SIG-M5 (cell line): Measurements from ENCODE around the gene TSPEAR.

ENCODE experiments used
- DNase-seq: peaks from one replicate; lab custom pipeline; 2025; lab: John Stamatoyannopoulos, UW

The TSPEAR gene

GRCh38 chr21:44740742-44741141, 29.4 kb upstream of the TSPEAR start:
- no peak for DNase-seq

- DNase-seq = no peak
These were observed 27.9 kb upstream of the TSPEAR start for GRCh38 chr21:44739316-44739715.

GRCh38 chr21:44738621-44739020, 27.2 kb upstream of the TSPEAR start:
- no peak for DNase-seq

GRCh38 chr21:44737706-44738354, 26.5 kb upstream of the TSPEAR start:
- no peak for DNase-seq

GRCh38 chr21:44736291-44737004, 25.1 kb upstream of the TSPEAR start:
- no peak for DNase-seq

GRCh38 chr21:44735821-44736220, 24.4 kb upstream of the TSPEAR start:
- no peak for DNase-seq

- no peak for DNase-seq
These were observed 23.5 kb upstream of the TSPEAR start for GRCh38 chr21:44734841-44735240.

- DNase-seq = no peak
These were observed 22.8 kb upstream of the TSPEAR start for GRCh38 chr21:44734026-44734745.

GRCh38 chr21:44732956-44733355, 21.6 kb upstream of the TSPEAR start:
- no peak for DNase-seq

GRCh38 chr21:44732263-44732662, 20.9 kb upstream of the TSPEAR start:
- no peak for DNase-seq

GRCh38 chr21:44730951-44731579, 19.7 kb upstream of the TSPEAR start:
- DNase-seq = peak; percentile 28

GRCh38 chr21:44730028-44730395, 18.6 kb upstream of the TSPEAR start:
- no peak for DNase-seq

- DNase-seq = no peak
These were observed 18.1 kb upstream of the TSPEAR start for GRCh38 chr21:44729336-44730027.

- DNase-seq = no peak
These were observed 17.3 kb upstream of the TSPEAR start for GRCh38 chr21:44728716-44729115.

- no peak for DNase-seq
These were observed 16.4 kb upstream of the TSPEAR start for GRCh38 chr21:44727757-44728156.

GRCh38 chr21:44727321-44727720, 15.9 kb upstream of the TSPEAR start:
- no peak for DNase-seq

GRCh38 chr21:44726826-44727225, 15.5 kb upstream of the TSPEAR start:
- no peak for DNase-seq

- DNase-seq = no peak
These were observed 13.6 kb upstream of the TSPEAR start for GRCh38 chr21:44724926-44725325.

- no peak for DNase-seq
These were observed 12.8 kb upstream of the TSPEAR start for GRCh38 chr21:44724196-44724595.

- no peak for DNase-seq
These were observed 12.1 kb upstream of the TSPEAR start for GRCh38 chr21:44723177-44724131.

- DNase-seq = no peak
These were observed 11.4 kb upstream of the TSPEAR start for GRCh38 chr21:44722731-44723130.
